Measurements from ENCODE around the gene PEX7.

DNA sequence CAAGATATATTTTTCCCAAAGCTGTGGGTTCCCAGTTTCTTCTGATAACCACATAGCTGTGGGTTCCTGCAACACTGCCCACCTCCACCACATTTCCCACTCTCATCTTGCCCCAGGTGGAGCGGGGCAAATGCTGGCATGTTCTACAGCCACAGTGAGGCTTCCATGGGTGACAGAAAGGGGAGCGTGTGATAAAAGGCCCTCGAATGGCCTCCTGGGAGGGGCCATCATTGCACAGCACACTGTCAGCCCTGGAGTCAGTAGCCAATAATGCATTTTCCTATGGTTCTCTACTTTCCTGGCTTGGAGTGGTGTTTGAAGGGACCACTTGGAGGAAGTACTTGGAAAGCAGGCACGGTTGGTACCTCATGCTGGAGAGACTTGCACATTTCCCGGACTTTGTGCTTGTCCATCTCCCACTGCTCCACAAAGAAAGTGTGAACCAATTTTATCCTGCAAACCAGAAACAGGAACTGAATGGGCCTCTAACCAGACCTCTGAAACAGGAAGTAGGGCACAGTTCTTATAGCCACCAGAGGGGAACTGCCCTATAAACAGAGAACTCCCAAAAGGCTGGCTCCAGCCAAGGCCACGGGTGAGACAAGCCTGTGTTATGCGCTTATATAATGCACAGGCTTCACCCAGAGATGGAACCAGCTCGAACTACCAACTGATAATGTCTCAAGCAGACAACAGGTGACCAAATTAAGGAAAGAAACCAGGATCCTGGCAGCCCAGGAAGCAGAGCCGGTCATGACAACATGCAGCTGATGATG is 38.7 kb upstream of the PEX7 start:
- TF ChIP-seq RAD21 (IDR thresholded peaks at IDR 0.05 in 1 of 2, conservative IDR thresholded peaks at IDR 0.05 in 1 of 2; ENCODE audit: low read depth in 2 of 2, low read length in 2 of 2): no peak
- TF ChIP-seq, protein P1, sequence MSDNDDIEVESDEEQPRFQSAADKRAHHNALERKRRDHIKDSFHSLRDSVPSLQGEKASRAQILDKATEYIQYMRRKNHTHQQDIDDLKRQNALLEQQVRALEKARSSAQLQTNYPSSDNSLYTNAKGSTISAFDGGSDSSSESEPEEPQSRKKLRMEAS (IDR thresholded peaks at IDR 0.05): no peak

Measured in H1 (cell line).